K562 (cell line): ENCODE data around the gene GPR35. TPM values are rescaled to one million over a fixed set of nuclear protein-coding genes. Genes with fewer than 3 reads are reported as not detected.

Experiments used
- ATAC-seq: fragments of 200-7000 bp; cut with Tn5 transposase; 3 replicates; pipeline ENCODE4 v1.9.1; 2020; ENCODE audit warnings: moderate library complexity
- BruUV-seq: library from RNA; stranded (reverse); fragments of 400-500 nt; replicated peaks from 2 replicates; lab custom pipeline; 2021; lab: Mats Ljungman, UMichigan
- CTCF ChIA-PET: fragments of 300-600 bp; formaldehyde crosslinking; extraction: SDS; loops from one replicate; lab custom pipeline; 2021; ENCODE audit warnings: low intra/inter-chr PET ratio; lab: Yijun Ruan, JAX
- POLR2A ChIA-PET: fragments of 300-600, 350-650 bp; sonication (Branson Sonifier 250); formaldehyde crosslinking; extraction: SDS; loops from one replicate; lab custom pipeline; 2021; ENCODE audit warnings: antibody characterized with exemption, inconsistent platforms; lab: Yijun Ruan, JAX
- DNase-seq, 4 experiments: peaks; one replicate each; pipeline versions ENCODE4 v3.0.0 to v3.0.0-alpha.2; 2011 to 2018; ENCODE audit warnings: low spot score in 3 of 4, mixed read lengths in 3 of 4; ENCODE audit errors: extremely low read depth in 1 of 4
- FAIRE-seq: peaks from 2 replicates; lab custom pipeline; 2011; peaks lifted over from hg19 to GRCh38; lab: Jason Lieb, UNC
- H2AFZ ChIP-seq: 2 replicates; pipeline ENCODE4 v1.6.0; 2011; ENCODE audit warnings: low read depth, low read length, control low read depth, inconsistent platforms
- H3K27ac ChIP-seq: fragments of 200-600 bp; 3 replicates; pipeline ENCODE4 v1.8.0; 2011; ENCODE audit warnings: low read depth, mild to moderate bottlenecking, control low read depth, inconsistent platforms, low read length, moderate library complexity, mixed read lengths; ENCODE audit errors: extremely low read depth
- H3K27me3 ChIP-seq, 2 experiments: fragments of 300-600 bp in 1 of 2; 2 replicates in 1 of 2; 3 replicates in 1 of 2; pipeline versions ENCODE4 v1.6.0 to v1.8.0; 2011; ENCODE audit warnings: inconsistent platforms in 2 of 2, low read length in 2 of 2, mild to moderate bottlenecking in 1 of 2, mixed read lengths in 1 of 2, moderate library complexity in 1 of 2; ENCODE audit not compliant: control insufficient read depth in 2 of 2, insufficient read depth in 2 of 2
- H3K36me3 ChIP-seq: fragments of 300-600 bp; 3 replicates; pipeline ENCODE4 v1.8.0; 2011; ENCODE audit warnings: mild to moderate bottlenecking, low read length, inconsistent platforms; ENCODE audit not compliant: control insufficient read depth, insufficient read depth
- H3K4me1 ChIP-seq, 2 experiments: fragments of 200-600 bp in 1 of 2; replicated peaks in 1 of 2; 2 replicates in 1 of 2; 3 replicates in 1 of 2; pipeline versions ENCODE4 v1.5.1 to v1.8.0; 2011; ENCODE audit warnings: inconsistent platforms in 2 of 2, low read length in 2 of 2, mild to moderate bottlenecking in 1 of 2, mixed read lengths in 1 of 2, moderate library complexity in 1 of 2; ENCODE audit not compliant: control insufficient read depth in 2 of 2, insufficient read depth in 2 of 2
- H3K4me2 ChIP-seq: 2 replicates; pipeline ENCODE4 v1.6.1; 2011; ENCODE audit warnings: low read length, control low read depth, inconsistent platforms, mixed read lengths; ENCODE audit not compliant: insufficient read depth
- H3K4me3 ChIP-seq: fragments of 200-600 bp; sonication (generic), shearing (Covaris generic); 2 replicates; pipeline ENCODE4 v1.5.1; 2016; ENCODE audit warnings: control low read depth, inconsistent platforms
- H3K79me2 ChIP-seq: fragments of 200-600 bp; 3 replicates; pipeline ENCODE4 v1.8.0; 2011; ENCODE audit warnings: low read length, inconsistent platforms; ENCODE audit not compliant: control insufficient read depth, insufficient read depth
- H3K9ac ChIP-seq, 2 experiments: 2 replicates each; pipeline versions ENCODE4 v1.6.0 to v1.6.1; 2011; ENCODE audit warnings: low read depth in 2 of 2, low read length in 2 of 2, control low read depth in 1 of 2, inconsistent platforms in 1 of 2, mild to moderate bottlenecking in 1 of 2, mixed read lengths in 1 of 2; ENCODE audit not compliant: insufficient read depth in 1 of 2
- H3K9me1 ChIP-seq: one replicate; pipeline ENCODE4 v1.6.0; 2011; ENCODE audit warnings: inconsistent platforms, mild to moderate bottlenecking, low read length, moderate library complexity; ENCODE audit not compliant: control insufficient read depth, insufficient read depth
- H3K9me3 ChIP-seq: replicated peaks from 2 replicates; pipeline ENCODE4 v1.5.1; 2011; ENCODE audit warnings: low read depth, low read length, inconsistent platforms; ENCODE audit not compliant: control insufficient read depth, insufficient read depth
- H4K20me1 ChIP-seq: replicated peaks from 2 replicates; pipeline ENCODE4 v1.6.1; 2011; ENCODE audit warnings: low read length, inconsistent platforms, mixed read lengths; ENCODE audit not compliant: control insufficient read depth, insufficient read depth
- ETS2 ChIP-seq: IDR thresholded peaks from 2 replicates; pipeline ENCODE4 v1.6.1; 2016; ENCODE audit warnings: borderline replicate concordance, missing genetic modification characterization, mild to moderate bottlenecking, moderate library complexity, missing compliant biosample characterization; ENCODE audit not compliant: poor library complexity, severe bottlenecking
- PHF20 ChIP-seq: fragments of 450-650 bp; IDR thresholded peaks from 2 replicates; pipeline ENCODE4 v1.6.1; 2018; ENCODE audit not compliant: partially characterized antibody
- ZC3H11A ChIP-seq: IDR thresholded peaks from 2 replicates; pipeline ENCODE4 v1.6.1; 2012; ENCODE audit warnings: low read depth, low read length, improper control_type of control experiment
- ZKSCAN1 ChIP-seq: fragments of 150-350 bp; IDR thresholded peaks from 2 replicates; pipeline ENCODE4 v1.6.1; 2016; ENCODE audit warnings: low read depth, low read length
- ZNF232 ChIP-seq: sonication (generic); formaldehyde crosslinking; IDR thresholded peaks from 2 replicates; pipeline ENCODE4 v1.8.0; 2022; ENCODE audit warnings: mild to moderate bottlenecking, missing genetic modification reagents
- WGBS: fragments of 100-300 bp; shearing (Covaris generic); methylation state at CpG from one replicate; pipeline ENCODE4 v1.1.6; 2016; ENCODE audit warnings: low coverage, mixed read lengths; ENCODE audit not compliant: insufficient coverage; ENCODE audit errors: missing lambda C conversion rate; 5-methylcytosine and 5-hydroxymethylcytosine counted together
- in situ Hi-C: fragments of 300-500 bp; cut with MboI; formaldehyde crosslinking; loops from 4 replicates; pipeline ENCODE4 v1.15.0; 2018; ENCODE audit warnings: inconsistent platforms, mixed read lengths
- intact Hi-C: fragments of 100-400 bp; cut with micrococcal nuclease; formaldehyde crosslinking; loops from 2 replicates; pipeline ENCODE4 v1.14.2; 2022
- polyA plus RNA-seq, 8 experiments: library from polyadenylated mRNA; depleted of rRNA in 4 of 8; stranded (reverse) in 5 of 8; unstranded in 3 of 8; fragments of >200 nt; fragmentation: Nextera tagmentation in 2 of 8; fragmentation: Illumina TruSeq in 1 of 8; extraction: Ambion mirVana in 2 of 8; extraction: Trizol in 1 of 8; gene quantifications; 2 replicates each; pipeline versions ENCODE4 v1.2.1 to v1.2.3, GENCODE V29; 2011 to 2014; ENCODE audit warnings: inconsistent platforms in 1 of 8, missing spikeins in 1 of 8
- total RNA-seq, 7 experiments: library from RNA; depleted of rRNA in 6 of 7; stranded (reverse); fragments of >200 nt in 6 of 7; fragmentation: Illumina TruSeq in 2 of 7; extraction: Trizol in 2 of 7; gene quantifications; 2 replicates each; pipeline versions ENCODE4 v1.2.1 to v1.2.3, GENCODE V29; 2011 to 2021; ENCODE audit warnings: low replicate concordance in 1 of 7
- TF ChIP-seq, protein P1 (sequence below): fragments of 450-650 bp; formaldehyde crosslinking; IDR thresholded peaks from 2 replicates; pipeline ENCODE4 v1.4.0; 2020; ENCODE audit warnings: mild to moderate bottlenecking, moderate library complexity
- TF ChIP-seq, protein P2 (sequence below): fragments of 250-450 bp; sonication (Bioruptor Pico); IDR thresholded peaks from 2 replicates; pipeline ENCODE4 v1.8.0; 2022; ENCODE audit warnings: inconsistent platforms
- TF ChIP-seq, protein P3 (sequence below): fragments of 450-650 bp; formaldehyde crosslinking; IDR thresholded peaks from 2 replicates; pipeline ENCODE4 v1.4.0; 2020; ENCODE audit warnings: mild to moderate bottlenecking, mixed read lengths

GPR35 gene
- total and polyA plus RNA-seq, 9 of the 15 experiments (the other 6 are each of a cell fraction or from before 2014, with no cell fraction given), result 0.04 to 0.50 (median 0.29) TPM; not detected in 3

GRCh38 chr2:240628507-240628807 is 3.2 kb downstream of the GPR35 start:
- Histone ChIP-seq H3K4me3 (no peak overlapping the region), H3K36me3 (no peaks in the 10 kb centered on the region), H3K4me1 (peaks cover 0 to 29% of the 10 kb centered on the region in 2 experiments; a peak in 2 of 5 replicates), H3K9me3 (no peaks in the 10 kb centered on the region), H2AFZ (no peak overlapping the region), H4K20me1 (no peaks in the 10 kb centered on the region), H3K4me2 (no peak overlapping the region), H3K9me1 (no peaks in the 10 kb centered on the region), H3K27me3 (peaks cover 0 to 16% of the 10 kb centered on the region in 2 experiments; a peak in 2 of 5 replicates), H3K9ac (no peak overlapping the region), H3K79me2 (no peaks in the 10 kb centered on the region), H3K27ac (no peak overlapping the region)
- in situ Hi-C loops, result no loop called here
- intact Hi-C loops, result no loop called here
- FAIRE-seq (no peak), DNase-seq (no peak), ATAC-seq (no peak)
- 0% methylated on average over 2 of the region's 7 CpGs for WGBS
- ChIA-PET CTCF (no interaction called here), POLR2A (interaction anchor here (0.6 kb wide), 1 partner anchor 11 kb away, joined by 3 read pairs; no protein-coding TSS in a partner anchor)
- no peak for TF ChIP-seq ETS2 (tag)
- TF ChIP-seq PHF20, result no peak
- TF ChIP-seq, protein P1, sequence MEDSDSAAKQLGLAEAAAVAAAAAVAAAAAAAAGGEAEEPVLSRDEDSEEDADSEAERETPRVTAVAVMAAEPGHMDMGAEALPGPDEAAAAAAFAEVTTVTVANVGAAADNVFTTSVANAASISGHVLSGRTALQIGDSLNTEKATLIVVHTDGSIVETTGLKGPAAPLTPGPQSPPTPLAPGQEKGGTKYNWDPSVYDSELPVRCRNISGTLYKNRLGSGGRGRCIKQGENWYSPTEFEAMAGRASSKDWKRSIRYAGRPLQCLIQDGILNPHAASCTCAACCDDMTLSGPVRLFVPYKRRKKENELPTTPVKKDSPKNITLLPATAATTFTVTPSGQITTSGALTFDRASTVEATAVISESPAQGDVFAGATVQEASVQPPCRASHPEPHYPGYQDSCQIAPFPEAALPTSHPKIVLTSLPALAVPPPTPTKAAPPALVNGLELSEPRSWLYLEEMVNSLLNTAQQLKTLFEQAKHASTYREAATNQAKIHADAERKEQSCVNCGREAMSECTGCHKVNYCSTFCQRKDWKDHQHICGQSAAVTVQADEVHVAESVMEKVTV, result no peak
- no peak for TF ChIP-seq ZNF232 (CRISPR knock-in tag)
- TF ChIP-seq, protein P2, sequence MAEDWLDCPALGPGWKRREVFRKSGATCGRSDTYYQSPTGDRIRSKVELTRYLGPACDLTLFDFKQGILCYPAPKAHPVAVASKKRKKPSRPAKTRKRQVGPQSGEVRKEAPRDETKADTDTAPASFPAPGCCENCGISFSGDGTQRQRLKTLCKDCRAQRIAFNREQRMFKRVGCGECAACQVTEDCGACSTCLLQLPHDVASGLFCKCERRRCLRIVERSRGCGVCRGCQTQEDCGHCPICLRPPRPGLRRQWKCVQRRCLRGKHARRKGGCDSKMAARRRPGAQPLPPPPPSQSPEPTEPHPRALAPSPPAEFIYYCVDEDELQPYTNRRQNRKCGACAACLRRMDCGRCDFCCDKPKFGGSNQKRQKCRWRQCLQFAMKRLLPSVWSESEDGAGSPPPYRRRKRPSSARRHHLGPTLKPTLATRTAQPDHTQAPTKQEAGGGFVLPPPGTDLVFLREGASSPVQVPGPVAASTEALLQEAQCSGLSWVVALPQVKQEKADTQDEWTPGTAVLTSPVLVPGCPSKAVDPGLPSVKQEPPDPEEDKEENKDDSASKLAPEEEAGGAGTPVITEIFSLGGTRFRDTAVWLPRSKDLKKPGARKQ (CRISPR knock-in tag), result no peak
- TF ChIP-seq ZKSCAN1, result no peak
- TF ChIP-seq, protein P3, sequence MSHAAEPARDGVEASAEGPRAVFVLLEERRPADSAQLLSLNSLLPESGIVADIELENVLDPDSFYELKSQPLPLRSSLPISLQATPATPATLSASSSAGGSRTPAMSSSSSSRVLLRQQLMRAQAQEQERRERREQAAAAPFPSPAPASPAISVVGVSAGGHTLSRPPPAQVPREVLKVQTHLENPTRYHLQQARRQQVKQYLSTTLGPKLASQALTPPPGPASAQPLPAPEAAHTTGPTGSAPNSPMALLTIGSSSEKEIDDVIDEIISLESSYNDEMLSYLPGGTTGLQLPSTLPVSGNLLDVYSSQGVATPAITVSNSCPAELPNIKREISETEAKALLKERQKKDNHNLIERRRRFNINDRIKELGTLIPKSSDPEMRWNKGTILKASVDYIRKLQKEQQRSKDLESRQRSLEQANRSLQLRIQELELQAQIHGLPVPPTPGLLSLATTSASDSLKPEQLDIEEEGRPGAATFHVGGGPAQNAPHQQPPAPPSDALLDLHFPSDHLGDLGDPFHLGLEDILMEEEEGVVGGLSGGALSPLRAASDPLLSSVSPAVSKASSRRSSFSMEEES (CRISPR knock-in tag), result no peak
- TF ChIP-seq ZC3H11A, result no peak
- no TSS peak for BruUV-seq
